Adrenal gland (tissue), 5 donors: Measurements from ENCODE around the gene DOP1A.
A peak's percentile ranks its signal among the peaks of the same experiment; 100 is the strongest.

Source experiments
- CTCF ChIP-seq, 6 experiments: fragments of 450-650 bp in 4 of 6; fragments of 200-600 bp in 2 of 6; sonication (generic) in 1 of 6; IDR thresholded peaks; 1 replicate in 5 of 6; 2 replicates in 1 of 6; pipeline versions ENCODE4 v1.5.1 to v1.8.0; 2016 to 2021; ENCODE audit warnings: antibody characterized with exemption in 6 of 6, mild to moderate bottlenecking in 2 of 6, moderate library complexity in 1 of 6
- POLR2A ChIP-seq, 2 donors: fragments of 450-650 bp; IDR thresholded peaks; one replicate each; pipeline ENCODE4 v1.6.1; 2017; ENCODE audit warnings: antibody characterized with exemption in 2 of 2, mild to moderate bottlenecking in 2 of 2, moderate library complexity in 1 of 2
- donor health status: DM: no; HTN: no; CAD: no.

DNA sequence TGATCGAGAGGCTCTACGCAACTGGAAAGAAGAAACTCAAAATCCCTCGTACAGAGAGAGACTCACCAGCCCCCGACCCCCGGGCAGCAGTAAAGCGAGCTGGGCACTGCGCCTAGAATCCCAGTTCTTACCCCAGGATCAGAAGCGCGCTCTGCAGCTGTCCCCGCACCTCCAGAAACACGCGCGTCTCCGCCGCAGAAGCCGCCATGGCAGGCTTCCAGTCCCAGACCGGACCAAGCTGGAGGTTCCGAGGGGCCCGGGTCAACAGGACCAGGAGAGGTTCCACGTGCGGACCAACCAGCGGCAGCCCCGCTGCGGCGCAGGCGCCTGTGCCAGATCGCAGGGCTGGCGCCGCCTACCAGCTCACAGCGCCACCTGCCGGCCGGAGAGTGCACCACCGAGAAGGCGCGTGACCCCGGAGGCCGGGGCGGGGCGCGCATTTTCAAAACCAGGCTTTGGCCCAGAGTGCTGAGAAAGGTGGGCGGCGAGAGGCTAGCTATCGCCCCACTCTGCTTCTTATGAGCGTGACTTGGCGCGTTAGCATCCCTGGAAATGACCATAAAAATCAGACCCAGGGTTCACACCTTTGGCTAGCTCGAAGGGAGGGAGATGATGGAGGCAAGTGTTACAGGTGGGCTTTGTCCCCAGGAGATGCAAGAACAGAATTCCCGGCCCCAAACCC, 1.8 kb upstream of the DOP1A start, which contains the start of gene UBE3D:
- TF ChIP-seq CTCF (IDR thresholded peaks at IDR 0.05) (peak; percentile 70 to 99 (median 96)), POLR2A (IDR thresholded peaks at IDR 0.05) (peak; percentile 23 to 60)
